Right cardiac atrium (tissue), 5 donors: ENCODE data around the gene TAMM41. TPM values are rescaled to one million over a fixed set of nuclear protein-coding genes. Genes with fewer than 3 reads are reported as not detected.
"Not testable (repeated sequence)": the region's sequence is repeated elsewhere in the genome, so short reads cannot be mapped to it uniquely, and the experiment has no call there.

ENCODE experiments used
- ATAC-seq, 2 donors: fragments of 200-7000 bp; cut with Tn5 transposase; one replicate each; pipeline versions ENCODE4 v1.8.0 to v1.9.1; 2020; ENCODE audit warnings: moderate library complexity in 2 of 2, mild to moderate bottlenecking in 1 of 2
- DNase-seq, 3 donors: peaks; one replicate each; pipeline ENCODE4 v3.0.0-alpha.2; 2020
- H3K27ac ChIP-seq: one replicate; pipeline ENCODE4 v1.5.1; 2013; ENCODE audit warnings: mild to moderate bottlenecking, low read length, control low read depth, moderate library complexity
- H3K27me3 ChIP-seq: one replicate; pipeline ENCODE4 v1.6.1; 2013; ENCODE audit not compliant: control insufficient read depth, insufficient read depth
- H3K4me1 ChIP-seq: one replicate; pipeline ENCODE4 v1.6.1; 2013; ENCODE audit warnings: low read length; ENCODE audit not compliant: control insufficient read depth, insufficient read depth
- H3K4me3 ChIP-seq: one replicate; pipeline ENCODE4 v1.5.1; 2013; ENCODE audit warnings: low read length, control low read depth
- H3K9me3 ChIP-seq: one replicate; pipeline ENCODE4 v1.6.1; 2013; ENCODE audit warnings: low read length; ENCODE audit not compliant: control insufficient read depth
- WGBS: extraction: QIAGEN DNeasy Blood & Tissue Kit; methylation state at CpG from one replicate; pipeline ENCODE4 v1.1.7; 2013; 5-methylcytosine and 5-hydroxymethylcytosine counted together
- intact Hi-C, 4 donors: fragments of 100-400 bp; cut with DNase I; formaldehyde crosslinking; loops; one replicate each; pipeline versions ENCODE4 v1.11.0 to v1.14.0; 2022 to 2023
- polyA plus RNA-seq: library from polyadenylated mRNA; stranded (reverse); fragments of 200-250 nt; gene quantifications from one replicate; pipeline ENCODE4 v1.2.3, GENCODE V29; 2013
- total RNA-seq, 4 donors: library from RNA; stranded (reverse); fragmentation: NEBNext Ultra II Directional; extraction: Animal tissue kit (Norgen Biotek cat#: 25700); gene quantifications; one replicate each; pipeline ENCODE4 v1.2.1, GENCODE V29; 2021
- donor health status: healthy with polysubstance abuse.
- donor health status: DM: no; HTN: yes; CAD: no.
- donor health status: DM: no; HTN: no; CAD: no.
- donor health status: DM: no; HTN: yes; CAD: no; lungs with severe emphysema.
- donor health status: DM: yes; HTN: yes; CAD: no.

TAMM41 gene
- total and polyA plus RNA-seq, 5 donors: 9.8 to 11.1 (median 10.7) TPM

DNA sequence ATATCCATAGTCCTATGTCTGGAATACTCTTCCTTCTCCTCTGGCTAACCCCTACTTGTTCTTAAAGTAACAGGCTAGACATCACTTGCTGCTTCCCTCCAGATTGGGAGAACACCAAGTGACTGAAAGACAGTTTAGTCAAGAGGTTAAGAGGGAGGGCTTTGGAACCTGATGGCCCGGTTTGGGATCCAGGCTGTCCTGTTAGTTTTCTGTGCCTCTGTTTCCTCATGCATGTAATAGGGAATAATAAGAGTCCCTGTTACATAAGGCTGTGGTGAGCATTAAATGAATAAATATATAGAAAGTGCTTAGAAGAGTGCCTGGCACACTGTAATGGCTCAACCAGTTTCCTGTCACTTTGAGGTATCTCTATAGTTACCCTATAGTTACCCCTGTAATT is 66.3 kb downstream of the TAMM41 start:
- Histone ChIP-seq H3K9me3 (no peaks in the 10 kb centered on the region), H3K27me3 (no peaks in the 10 kb centered on the region), H3K4me1 (no peaks in the 10 kb centered on the region), H3K4me3 (no peak overlapping the region), H3K27ac (no peak overlapping the region)
- intact Hi-C loops: no loop called here
- WGBS: 88% methylated on average over 1 of the region's 1 CpG
- ATAC-seq (no peak), DNase-seq (no peak)

DNA sequence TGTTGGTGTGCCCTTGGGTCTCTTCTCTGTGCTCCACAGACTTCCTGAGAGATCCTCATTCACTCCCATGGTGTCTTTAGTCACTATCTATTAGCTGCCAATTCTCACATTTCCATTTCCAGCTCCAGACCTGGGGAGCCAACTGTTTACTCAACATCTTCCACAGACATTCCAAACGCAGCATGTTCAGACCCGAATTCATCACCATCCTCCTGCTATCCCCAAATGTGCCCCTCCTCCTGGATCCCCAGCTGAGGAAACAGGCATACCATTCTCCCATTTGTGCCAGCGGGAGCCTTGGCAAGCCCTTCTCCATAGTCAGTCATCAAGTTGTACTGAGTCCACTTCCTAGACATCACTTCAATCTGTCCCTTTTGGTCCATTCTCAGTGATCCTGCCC is 67.1 kb downstream of the TAMM41 start:
- WGBS: 86% methylated on average over 3 of the region's 3 CpGs

DNA sequence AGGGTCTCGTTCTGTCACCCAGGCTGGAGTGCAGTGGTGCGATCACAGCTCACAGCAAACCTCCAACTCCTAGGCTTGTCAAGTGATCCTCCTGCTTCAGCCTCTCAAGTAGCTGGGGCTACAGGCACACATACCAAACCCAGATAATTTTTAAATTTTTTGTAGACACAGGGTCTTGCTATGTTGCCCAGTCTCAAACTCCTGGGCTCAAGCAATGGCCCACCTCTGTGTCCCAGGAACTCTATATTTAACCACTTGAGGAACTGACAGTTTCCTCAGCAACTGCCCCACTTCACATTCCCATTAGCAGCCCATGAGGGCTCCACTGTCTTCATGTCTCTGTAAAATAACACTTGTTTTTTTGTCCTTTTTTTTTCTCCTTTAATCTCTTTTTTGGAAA is 68.4 kb downstream of the TAMM41 start:
- Histone ChIP-seq H3K27me3 (no peaks in the 10 kb centered on the region), H3K4me1 (no peaks in the 10 kb centered on the region), H3K27ac (no peak overlapping the region), H3K4me3 (no peak overlapping the region), H3K9me3 (no peaks in the 10 kb centered on the region)
- ATAC-seq (no peak), DNase-seq (no peak)
- WGBS: 99% methylated on average over 2 of the region's 2 CpGs
- intact Hi-C loops: no loop called here

More for the DNA sequence above, 67.1 kb downstream of the TAMM41 start:
- no peak for DNase-seq
- no peak overlapping the region for H3K27ac ChIP-seq
- intact Hi-C loops: no loop called here
- H3K4me3 ChIP-seq: no peak overlapping the region
- no peaks in the 10 kb centered on the region for H3K27me3 ChIP-seq
- H3K9me3 ChIP-seq: no peaks in the 10 kb centered on the region
- H3K4me1 ChIP-seq: no peaks in the 10 kb centered on the region
- no peak for ATAC-seq

DNA sequence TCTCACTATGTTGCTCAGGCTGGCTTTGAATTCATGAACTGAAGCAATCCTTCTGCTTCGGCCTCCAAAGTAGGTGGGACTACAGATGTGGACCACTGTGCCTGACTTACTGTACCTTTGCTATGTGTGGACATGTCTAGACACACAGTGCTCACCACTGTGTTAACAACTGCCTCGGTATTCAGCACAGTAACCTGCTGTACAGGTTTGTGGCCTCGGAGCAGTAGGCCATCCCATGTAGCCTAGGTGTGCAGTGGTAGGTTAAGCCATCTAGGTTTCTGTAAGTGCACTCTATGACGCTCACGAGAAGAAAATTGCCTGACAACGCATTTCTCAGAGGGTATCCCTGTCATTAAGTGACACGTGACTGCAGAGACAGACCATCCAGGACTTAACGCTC is 70.3 kb downstream of the TAMM41 start:
- Histone ChIP-seq H3K4me1 (no peaks in the 10 kb centered on the region), H3K9me3 (no peaks in the 10 kb centered on the region), H3K27ac (no peak overlapping the region), H3K4me3 (no peak overlapping the region), H3K27me3 (no peaks in the 10 kb centered on the region)
- ATAC-seq: no peak
- DNase-seq: no peak
- intact Hi-C loops: no loop called here
- WGBS: 97% methylated on average over 8 of the region's 8 CpGs

DNA sequence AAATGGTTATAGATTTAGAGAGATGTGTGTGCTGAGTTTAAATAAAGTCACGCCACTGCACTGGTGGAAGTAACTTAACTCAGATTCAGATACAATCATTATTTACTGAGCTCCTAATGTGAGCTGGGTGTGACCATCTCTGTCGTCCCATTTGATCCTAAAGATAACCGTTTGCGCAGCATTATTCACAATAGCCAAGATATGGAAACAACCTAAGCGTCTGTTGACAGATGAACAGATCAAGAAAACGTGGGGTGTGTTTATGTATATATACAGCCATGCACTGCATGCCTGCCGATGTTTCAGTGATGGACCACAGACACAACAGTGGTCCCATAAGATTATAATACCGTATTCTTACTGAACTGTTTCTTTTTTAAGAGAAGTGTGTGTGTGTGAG is 71.2 kb downstream of the TAMM41 start:
- H3K27ac ChIP-seq: no peak overlapping the region
- no peak overlapping the region for H3K4me3 ChIP-seq
- H3K27me3 ChIP-seq: no peaks in the 10 kb centered on the region
- H3K9me3 ChIP-seq: no peaks in the 10 kb centered on the region
- ATAC-seq (no peak), DNase-seq (no peak)
- WGBS: 90% methylated on average over 8 of the region's 8 CpGs
- intact Hi-C loops: no loop called here
- H3K4me1 ChIP-seq: no peaks in the 10 kb centered on the region

DNA sequence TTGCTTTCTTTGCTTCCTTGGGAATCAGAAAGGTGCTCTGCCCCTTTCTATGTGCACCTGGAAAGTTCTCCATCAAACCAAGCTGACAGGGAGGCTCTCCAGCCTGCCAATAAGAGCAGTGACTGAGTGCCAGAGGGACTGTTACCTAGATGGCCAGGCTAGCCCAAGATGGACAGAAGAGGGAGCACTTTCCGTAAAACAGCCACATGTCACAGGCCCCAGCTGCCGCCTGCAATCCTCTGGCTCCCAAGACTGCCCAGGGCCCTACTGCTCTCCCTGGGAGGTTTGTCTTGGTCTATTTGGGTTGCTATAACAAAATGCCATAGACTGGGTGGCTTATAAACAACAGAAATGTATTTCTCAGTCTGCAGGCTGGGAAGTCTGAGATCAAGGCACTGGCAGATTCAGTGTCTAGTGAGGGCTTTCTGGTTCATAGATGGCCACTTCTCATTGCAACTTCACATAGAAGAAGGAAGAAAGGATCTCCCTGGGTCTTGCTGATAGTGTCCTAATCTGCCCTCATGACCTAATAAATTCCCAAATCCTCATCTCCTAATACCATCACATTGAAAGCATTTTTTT is 72.3 kb downstream of the TAMM41 start:
- WGBS: 32% methylated on average over 2 of the region's 2 CpGs
- Histone ChIP-seq H3K4me1 (no peaks in the 10 kb centered on the region), H3K27ac (no peak overlapping the region), H3K27me3 (no peaks in the 10 kb centered on the region), H3K4me3 (no peak overlapping the region), H3K9me3 (no peaks in the 10 kb centered on the region)
- ATAC-seq (peak; percentile 53 to 62), DNase-seq (no peak)
- intact Hi-C loops: no loop called here

DNA sequence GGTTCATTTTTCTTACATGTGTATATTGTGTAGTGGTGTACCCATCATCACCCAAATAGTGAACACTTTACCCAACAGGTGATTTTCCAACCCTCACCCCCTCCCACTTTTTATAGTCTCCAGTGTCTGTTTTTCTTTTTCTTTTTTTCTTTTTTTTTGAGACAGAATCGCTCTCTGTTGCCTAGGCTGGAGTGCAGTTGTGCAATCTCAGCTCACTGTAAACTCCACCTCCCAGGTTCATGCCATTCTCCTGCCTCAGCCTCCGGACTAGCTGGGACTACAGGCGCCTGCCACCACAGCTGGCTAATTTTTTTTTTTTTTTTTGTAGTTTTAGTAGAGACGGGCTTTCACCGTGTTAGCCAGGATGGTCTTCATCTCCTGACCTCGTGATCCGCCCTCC is 74.8 kb downstream of the TAMM41 start:
- DNase-seq, ATAC-seq, H3K4me1 ChIP-seq, intact Hi-C loops, H3K27me3 ChIP-seq, H3K4me3 ChIP-seq, H3K9me3 ChIP-seq, H3K27ac ChIP-seq: not testable (repeated sequence)
- WGBS: 94% methylated on average over 7 of the region's 7 CpGs

DNA sequence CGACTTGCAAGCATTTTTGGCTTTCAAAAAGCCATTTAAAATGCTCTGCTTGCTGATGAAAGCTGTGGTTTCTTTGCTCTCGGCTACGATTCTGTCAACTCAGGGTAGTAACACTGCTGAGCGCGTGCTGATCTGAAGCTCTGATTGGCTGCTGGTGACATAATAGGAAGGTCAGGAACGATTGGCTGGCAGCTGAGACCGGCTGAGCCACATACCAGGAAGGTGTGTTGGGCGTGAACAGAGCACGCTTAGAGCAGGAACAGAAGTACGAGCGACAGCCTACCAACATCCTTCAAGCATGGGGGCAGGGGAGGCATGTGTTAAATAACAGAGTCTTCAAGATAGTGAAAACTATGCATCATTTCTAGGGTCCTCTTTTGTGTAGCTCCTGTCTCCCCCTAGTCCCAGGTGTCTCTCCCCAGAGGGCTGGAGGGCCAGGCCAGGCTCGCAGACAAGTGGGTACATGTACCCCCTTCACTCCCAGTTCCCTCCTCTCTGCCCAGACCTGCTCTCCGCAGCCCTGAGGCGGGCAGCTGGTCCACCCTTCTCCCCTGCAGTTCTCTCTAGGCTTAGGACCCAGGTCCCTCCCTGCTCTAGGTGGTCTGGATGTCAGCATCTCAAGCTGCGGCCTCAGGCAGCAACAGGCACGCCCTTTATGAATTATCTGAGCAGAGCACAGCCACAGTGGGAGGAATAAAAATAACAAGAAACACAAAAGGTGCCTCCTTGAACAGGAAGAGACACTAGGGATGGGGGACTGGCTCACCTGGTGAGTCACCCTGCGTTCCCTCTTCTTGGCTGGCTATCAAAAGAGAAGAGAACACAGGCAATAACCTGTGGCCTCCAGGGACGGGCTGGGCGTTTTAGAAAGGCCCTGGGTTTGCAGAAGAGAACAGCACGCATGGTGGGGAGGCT is 76.0 kb downstream of the TAMM41 start:
- DNase-seq: peak; percentile 52 to 85 (median 75)
- intact Hi-C loops: no loop called here
- Histone ChIP-seq H3K4me3 (no peak overlapping the region), H3K9me3 (no peaks in the 10 kb centered on the region), H3K4me1 (no peaks in the 10 kb centered on the region), H3K27ac (no peak overlapping the region), H3K27me3 (no peaks in the 10 kb centered on the region)
- ATAC-seq: peak; percentile 93 to 94
- WGBS: 23% methylated on average over 20 of the region's 20 CpGs

DNA sequence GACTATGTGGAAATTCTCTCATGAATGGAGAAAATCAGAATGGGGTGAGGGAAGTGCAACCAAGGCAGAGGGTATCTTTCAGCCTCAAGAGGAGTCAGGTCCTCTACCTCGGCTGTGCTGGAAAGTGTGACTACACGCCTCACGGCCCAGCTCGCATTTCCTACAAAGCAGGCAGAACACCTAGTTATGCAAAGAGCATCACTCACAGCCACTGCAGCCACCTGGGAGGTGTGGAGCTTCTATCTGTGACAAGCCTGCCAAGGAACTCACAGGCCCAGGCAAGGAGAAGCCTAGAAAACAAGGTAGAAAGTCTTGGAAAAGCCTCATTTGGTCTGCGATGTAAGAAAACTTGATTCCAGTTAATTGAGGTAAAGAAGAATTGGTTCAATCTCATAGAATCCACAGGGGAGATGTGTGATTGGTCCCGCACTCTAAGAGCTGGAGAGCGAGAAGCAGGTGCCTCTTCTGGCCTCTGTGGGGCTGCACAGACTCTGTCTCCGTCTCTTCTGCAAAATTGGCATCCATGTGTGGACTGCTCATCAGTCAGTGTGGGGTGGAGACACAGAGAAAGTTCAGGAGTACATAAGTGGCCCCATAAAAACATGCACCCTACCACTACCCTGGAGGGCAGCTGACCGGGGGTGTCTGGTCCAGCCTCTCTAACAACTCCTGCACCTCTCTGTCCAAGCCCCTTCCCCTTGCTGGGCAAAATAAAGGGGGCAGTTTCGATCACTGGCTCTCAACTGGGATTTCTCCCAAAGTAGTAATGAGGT is 76.8 kb downstream of the TAMM41 start:
- H3K9me3 ChIP-seq: no peaks in the 10 kb centered on the region
- ATAC-seq (peak in 1 of 2 donors; percentile 24), DNase-seq (no peak)
- H3K27ac ChIP-seq: no peak overlapping the region
- H3K27me3 ChIP-seq: no peaks in the 10 kb centered on the region
- intact Hi-C loops: no loop called here
- H3K4me1 ChIP-seq: no peaks in the 10 kb centered on the region
- H3K4me3 ChIP-seq: no peak overlapping the region
- WGBS: 74% methylated on average over 10 of the region's 10 CpGs

DNA sequence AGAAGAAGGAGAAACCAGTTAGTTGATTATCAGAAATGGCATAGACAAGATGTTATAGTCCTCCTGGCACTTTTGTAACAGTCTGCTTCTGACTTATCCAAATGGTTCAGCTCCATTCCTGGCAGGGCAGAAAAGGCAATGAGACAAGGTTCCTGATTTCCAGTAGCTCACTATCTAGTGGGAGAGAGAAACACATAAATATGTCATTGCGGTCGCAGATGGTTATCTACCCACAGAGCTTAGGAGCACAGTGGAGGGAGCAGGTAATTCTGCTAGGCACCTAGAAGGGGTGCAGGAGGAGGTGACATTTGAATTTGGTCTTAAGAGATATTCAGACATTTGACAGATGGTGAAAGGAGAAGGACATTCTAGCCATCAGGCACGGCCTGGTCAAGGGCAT is 78.1 kb downstream of the TAMM41 start:
- ATAC-seq (no peak), DNase-seq (no peak)
- H3K27ac ChIP-seq: no peak overlapping the region
- H3K4me1 ChIP-seq: no peaks in the 10 kb centered on the region
- WGBS: 90% methylated on average over 3 of the region's 3 CpGs
- no peaks in the 10 kb centered on the region for H3K9me3 ChIP-seq
- intact Hi-C loops: no loop called here
- no peak overlapping the region for H3K4me3 ChIP-seq
- no peaks in the 10 kb centered on the region for H3K27me3 ChIP-seq

DNA sequence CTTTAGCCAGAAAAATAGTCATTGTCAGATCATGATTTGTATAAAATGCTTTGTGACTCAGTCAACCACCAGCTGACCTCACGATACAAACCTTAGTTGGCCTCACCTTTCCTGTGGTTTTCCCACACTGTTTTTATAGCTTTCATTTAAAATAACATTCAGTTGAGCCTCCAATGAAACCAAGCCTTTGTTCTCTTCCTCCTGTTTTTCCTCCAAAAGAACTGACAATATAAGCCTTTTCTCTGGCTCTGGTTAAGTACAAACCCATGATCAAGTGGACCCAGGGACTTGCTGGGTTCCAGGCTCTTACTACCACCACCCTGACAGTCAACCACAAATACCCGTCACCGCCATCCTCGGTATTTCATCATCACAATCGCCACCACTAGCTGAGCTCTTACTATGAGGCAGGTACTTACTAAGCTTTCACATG is 81.7 kb downstream of the TAMM41 start:
- Histone ChIP-seq H3K9me3 (no peaks in the 10 kb centered on the region), H3K4me1 (no peaks in the 10 kb centered on the region), H3K4me3 (no peak overlapping the region), H3K27me3 (no peaks in the 10 kb centered on the region), H3K27ac (no peak overlapping the region)
- 79% methylated on average over 5 of the region's 5 CpGs for WGBS
- intact Hi-C loops: no loop called here
- ATAC-seq: no peak
- DNase-seq: no peak
